Measurements from ENCODE around the gene GDPD5.

The GDPD5 gene

DNA sequence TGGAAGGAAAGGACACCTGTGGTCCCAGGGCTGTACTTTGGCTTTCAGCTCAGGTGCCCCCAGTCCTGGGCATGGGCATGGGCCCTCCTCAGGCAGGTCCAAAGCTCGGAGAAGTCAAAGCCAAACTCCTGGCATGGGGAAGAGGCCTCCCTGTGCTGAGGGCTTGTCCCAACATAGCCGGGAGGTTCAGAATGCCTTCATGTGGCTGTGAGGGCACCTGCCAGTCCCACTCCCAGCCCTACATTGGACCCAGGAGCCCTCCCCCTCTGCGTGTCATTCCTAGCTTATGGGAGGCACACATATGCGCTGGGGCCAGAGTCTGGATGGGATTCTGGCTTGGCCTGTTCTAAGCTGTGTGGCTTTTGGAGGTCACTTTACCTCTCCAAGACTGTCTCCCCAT, 91.7 kb downstream of the GDPD5 start:
- Histone ChIP-seq H3K27me3 (peaks cover 0 to 10% of the 10 kb centered on the region in 2 donors), H3K36me3 (peaks cover 0 to 12% (median 0%) of the 10 kb centered on the region in 3 donors)
- TF ChIP-seq, protein P1, sequence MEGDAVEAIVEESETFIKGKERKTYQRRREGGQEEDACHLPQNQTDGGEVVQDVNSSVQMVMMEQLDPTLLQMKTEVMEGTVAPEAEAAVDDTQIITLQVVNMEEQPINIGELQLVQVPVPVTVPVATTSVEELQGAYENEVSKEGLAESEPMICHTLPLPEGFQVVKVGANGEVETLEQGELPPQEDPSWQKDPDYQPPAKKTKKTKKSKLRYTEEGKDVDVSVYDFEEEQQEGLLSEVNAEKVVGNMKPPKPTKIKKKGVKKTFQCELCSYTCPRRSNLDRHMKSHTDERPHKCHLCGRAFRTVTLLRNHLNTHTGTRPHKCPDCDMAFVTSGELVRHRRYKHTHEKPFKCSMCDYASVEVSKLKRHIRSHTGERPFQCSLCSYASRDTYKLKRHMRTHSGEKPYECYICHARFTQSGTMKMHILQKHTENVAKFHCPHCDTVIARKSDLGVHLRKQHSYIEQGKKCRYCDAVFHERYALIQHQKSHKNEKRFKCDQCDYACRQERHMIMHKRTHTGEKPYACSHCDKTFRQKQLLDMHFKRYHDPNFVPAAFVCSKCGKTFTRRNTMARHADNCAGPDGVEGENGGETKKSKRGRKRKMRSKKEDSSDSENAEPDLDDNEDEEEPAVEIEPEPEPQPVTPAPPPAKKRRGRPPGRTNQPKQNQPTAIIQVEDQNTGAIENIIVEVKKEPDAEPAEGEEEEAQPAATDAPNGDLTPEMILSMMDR (IDR thresholded peaks at IDR 0.05): no peak

GRCh38 chr11:75433443-75433842, 92.3 kb downstream of the GDPD5 start:
- Histone ChIP-seq H3K27me3 (peaks cover 0 to 10% of the 10 kb centered on the region in 2 donors), H3K4me3 (no peak overlapping the region), H3K36me3 (peaks cover 0 to 8% (median 0%) of the 10 kb centered on the region in 3 donors), H3K9me3 (peaks cover 0 to 7% (median 0%) of the 10 kb centered on the region in 3 donors), H3K27ac (no peak overlapping the region), H3K4me1 (peaks cover 0 to 24% (median 15%) of the 10 kb centered on the region in 4 donors)
- DNase-seq: no peak
- TF ChIP-seq, protein P1 (IDR thresholded peaks at IDR 0.05): no peak
- intact Hi-C loops (cut with DNase I; ENCODE audit: low total_unique reads): no loop called here

More for the DNA sequence above, 91.7 kb downstream of the GDPD5 start:
- Histone ChIP-seq H3K4me3 (no peak overlapping the region), H3K4me1 (peaks cover 0 to 19% (median 13%) of the 10 kb centered on the region in 4 donors), H3K27ac (no peak overlapping the region), H3K9me3 (peaks cover 0 to 7% (median 0%) of the 10 kb centered on the region in 3 donors)
- no peak for DNase-seq
- intact Hi-C loops (cut with DNase I; ENCODE audit: low total_unique reads): no loop called here

- DNase-seq: no peak
- TF ChIP-seq, protein P1 (IDR thresholded peaks at IDR 0.05): no peak
- H3K27me3 ChIP-seq: peaks cover 0 to 10% of the 10 kb centered on the region in 2 donors
- peaks cover 0 to 8% (median 0%) of the 10 kb centered on the region in 3 donors for H3K36me3 ChIP-seq
- intact Hi-C loops (cut with DNase I; ENCODE audit: low total_unique reads): no loop called here
- peaks cover 0 to 25% (median 15%) of the 10 kb centered on the region in 4 donors for H3K4me1 ChIP-seq
- H3K27ac ChIP-seq: no peak within 1 kb of the TSS
- H3K4me3 ChIP-seq: no peak within 1 kb of the TSS
- H3K9me3 ChIP-seq: peaks cover 0 to 7% (median 0%) of the 10 kb centered on the region in 3 donors
Observed at GRCh38 chr11:75432911-75433321, 92.8 kb downstream of the GDPD5 start, which contains the start of gene KLHL35. KLHL35 (minus strand) TSS chr11:75433203; CDS start chr11:75430629, 2,574 bp downstream.

GRCh38 chr11:75431533-75432525, 93.9 kb downstream of the GDPD5 start:
- no peak overlapping the region for H3K4me3 ChIP-seq
- H3K4me1 ChIP-seq: peaks cover 0 to 31% (median 17%) of the 10 kb centered on the region in 4 donors
- H3K27me3 ChIP-seq: peaks cover 0 to 10% of the 10 kb centered on the region in 2 donors
- intact Hi-C loops (cut with DNase I; ENCODE audit: low total_unique reads): no loop called here
- no peak overlapping the region for H3K27ac ChIP-seq
- no peak for DNase-seq
- TF ChIP-seq, protein P1 (IDR thresholded peaks at IDR 0.05): no peak
- peaks cover 0 to 8% (median 0%) of the 10 kb centered on the region in 3 donors for H3K36me3 ChIP-seq
- H3K9me3 ChIP-seq: peaks cover 0 to 7% (median 0%) of the 10 kb centered on the region in 3 donors

- peak overlapping the region; percentile 17 to 41 for H3K27ac ChIP-seq
- H3K36me3 ChIP-seq: peaks cover 0 to 8% (median 0%) of the 10 kb centered on the region in 3 donors
- TF ChIP-seq, protein P1 (IDR thresholded peaks at IDR 0.05): no peak
- peak overlapping the region; percentile 48 to 52 for H3K4me3 ChIP-seq
- peaks cover 0 to 31% (median 17%) of the 10 kb centered on the region in 4 donors for H3K4me1 ChIP-seq
- H3K9me3 ChIP-seq: peaks cover 0 to 7% (median 0%) of the 10 kb centered on the region in 3 donors
- peaks cover 0 to 10% of the 10 kb centered on the region in 2 donors for H3K27me3 ChIP-seq
- no peak for DNase-seq
- intact Hi-C loops (cut with DNase I; ENCODE audit: low total_unique reads): no loop called here
Observed at GRCh38 chr11:75430714-75431532, 94.8 kb downstream of the GDPD5 start.
